Epithelial cell of esophagus (primary cell): Measurements from ENCODE around the gene CCDC88C.

ENCODE experiments used
- DNase-seq: peaks from one replicate; pipeline ENCODE4 v3.0.0; 2010; ENCODE audit warnings: low read depth
- H3K4me3 ChIP-seq: 2 replicates; pipeline ENCODE4 v1.5.1; 2011; ENCODE audit warnings: mild to moderate bottlenecking, low read length, control low read depth
- CTCF ChIP-seq: IDR thresholded peaks from 2 replicates; pipeline ENCODE4 v1.5.1; 2011; ENCODE audit warnings: low read depth, mild to moderate bottlenecking, low read length, control low read depth, inconsistent platforms; ENCODE audit not compliant: insufficient read depth; ENCODE audit errors: missing control alignments

Gene CCDC88C

GRCh38 chr14:91242635-91243034 is 175.0 kb downstream of the CCDC88C start:
- no peak for DNase-seq
- no peak overlapping the region for H3K4me3 ChIP-seq
- TF ChIP-seq CTCF = no peak

GRCh38 chr14:91241863-91242262 is 175.8 kb downstream of the CCDC88C start:
- H3K4me3 ChIP-seq = no peak overlapping the region
- no peak for DNase-seq
- no peak for TF ChIP-seq CTCF

GRCh38 chr14:91238661-91239060 is 179.0 kb downstream of the CCDC88C start:
- no peak overlapping the region for H3K4me3 ChIP-seq
- TF ChIP-seq CTCF = no peak
- no peak for DNase-seq

GRCh38 chr14:91238085-91238484 is 179.5 kb downstream of the CCDC88C start:
- no peak for TF ChIP-seq CTCF
- H3K4me3 ChIP-seq = no peak overlapping the region
- no peak for DNase-seq

GRCh38 chr14:91237219-91237618 is 180.4 kb downstream of the CCDC88C start:
- no peak overlapping the region for H3K4me3 ChIP-seq
- DNase-seq = peak; percentile 47
- TF ChIP-seq CTCF = no peak

GRCh38 chr14:91235841-91236240 is 181.8 kb downstream of the CCDC88C start:
- no peak overlapping the region for H3K4me3 ChIP-seq
- no peak for DNase-seq
- TF ChIP-seq CTCF = no peak

- TF ChIP-seq CTCF = no peak
- H3K4me3 ChIP-seq = no peak overlapping the region
- no peak for DNase-seq
Measured at GRCh38 chr14:91234791-91235114, 182.9 kb downstream of the CCDC88C start.
